Measurements from ENCODE around the gene SORCS3. TPM values are rescaled to one million over a fixed set of nuclear protein-coding genes. Genes with fewer than 3 reads are reported as not detected.
"Not testable (repeated sequence)": the region's sequence is repeated elsewhere in the genome, so short reads cannot be mapped to it uniquely, and the experiment has no call there.

Gene SORCS3
- total and polyA plus RNA-seq, 7 donors: 0.15 to 1.1 (median 0.33) TPM; not detected in 2

DNA sequence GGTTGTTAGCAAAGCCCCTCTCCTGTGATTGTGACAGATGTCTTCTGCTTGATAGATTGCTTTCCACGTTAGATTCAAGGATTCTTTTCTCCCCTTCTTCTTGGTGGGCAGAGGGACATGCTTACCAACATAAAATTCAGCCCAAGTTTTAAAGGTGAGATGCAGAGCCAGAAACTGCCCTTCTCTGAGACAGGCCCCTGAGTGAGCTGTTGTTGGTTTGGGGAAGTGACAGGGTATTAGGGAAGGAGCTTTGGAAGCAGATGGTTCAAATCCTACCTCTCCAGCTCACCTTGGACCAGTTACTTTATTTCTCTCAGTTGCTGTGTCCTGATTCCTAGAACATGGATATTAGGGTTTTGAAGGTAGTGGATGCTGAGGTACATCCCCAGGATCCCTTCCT, 53.0 kb downstream of the SORCS3 start:
- H3K4me1 ChIP-seq: no peaks in the 10 kb centered on the region
- no peak for DNase-seq
- no peaks in the 10 kb centered on the region for H3K9me3 ChIP-seq
- 19 to 29% methylated on average over 1 of the region's 1 CpG for WGBS, 2 donors
- TF ChIP-seq EP300 (IDR thresholded peaks at IDR 0.05): no peak
- TF ChIP-seq, protein P1, sequence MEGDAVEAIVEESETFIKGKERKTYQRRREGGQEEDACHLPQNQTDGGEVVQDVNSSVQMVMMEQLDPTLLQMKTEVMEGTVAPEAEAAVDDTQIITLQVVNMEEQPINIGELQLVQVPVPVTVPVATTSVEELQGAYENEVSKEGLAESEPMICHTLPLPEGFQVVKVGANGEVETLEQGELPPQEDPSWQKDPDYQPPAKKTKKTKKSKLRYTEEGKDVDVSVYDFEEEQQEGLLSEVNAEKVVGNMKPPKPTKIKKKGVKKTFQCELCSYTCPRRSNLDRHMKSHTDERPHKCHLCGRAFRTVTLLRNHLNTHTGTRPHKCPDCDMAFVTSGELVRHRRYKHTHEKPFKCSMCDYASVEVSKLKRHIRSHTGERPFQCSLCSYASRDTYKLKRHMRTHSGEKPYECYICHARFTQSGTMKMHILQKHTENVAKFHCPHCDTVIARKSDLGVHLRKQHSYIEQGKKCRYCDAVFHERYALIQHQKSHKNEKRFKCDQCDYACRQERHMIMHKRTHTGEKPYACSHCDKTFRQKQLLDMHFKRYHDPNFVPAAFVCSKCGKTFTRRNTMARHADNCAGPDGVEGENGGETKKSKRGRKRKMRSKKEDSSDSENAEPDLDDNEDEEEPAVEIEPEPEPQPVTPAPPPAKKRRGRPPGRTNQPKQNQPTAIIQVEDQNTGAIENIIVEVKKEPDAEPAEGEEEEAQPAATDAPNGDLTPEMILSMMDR (IDR thresholded peaks at IDR 0.05): no peak
- no peak for TF ChIP-seq POLR2A (IDR thresholded peaks at IDR 0.05)
- TF ChIP-seq POLR2AphosphoS5 (IDR thresholded peaks at IDR 0.05): no peak
- no peak overlapping the region for H3K27ac ChIP-seq
- H3K27me3 ChIP-seq: peaks cover 0 to 3% (median 0%) of the 10 kb centered on the region in 3 donors
- no peaks in the 10 kb centered on the region for H3K36me3 ChIP-seq
- intact Hi-C loops (cut with DNase I): no loop called here
- H3K4me3 ChIP-seq: no peak overlapping the region

DNA sequence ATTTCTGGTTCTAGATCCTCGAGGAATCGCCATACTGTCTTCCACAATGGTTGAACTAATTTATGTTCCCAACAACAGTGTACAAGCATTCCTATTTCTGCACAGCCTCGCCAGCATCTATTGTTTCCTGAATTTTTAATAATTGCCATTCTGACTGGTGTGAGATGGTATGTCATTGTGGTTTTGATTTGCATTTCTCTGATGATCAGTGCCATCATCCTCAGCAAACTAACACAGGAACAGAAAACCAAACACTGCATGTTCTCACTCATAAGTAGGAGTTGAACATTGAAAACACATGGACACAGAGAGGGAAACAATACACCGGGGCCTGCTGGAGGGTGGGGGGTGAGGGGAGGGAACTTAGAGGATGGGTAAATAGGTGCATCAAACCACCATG, 62.2 kb downstream of the SORCS3 start:
- H3K27ac ChIP-seq; DNase-seq; intact Hi-C loops (cut with DNase I); H3K27me3 ChIP-seq; H3K9me3 ChIP-seq; H3K4me3 ChIP-seq; H3K4me1 ChIP-seq; H3K36me3 ChIP-seq: not testable (repeated sequence)
- WGBS, 2 donors: 91% methylated on average over 4 of the region's 4 CpGs

DNA sequence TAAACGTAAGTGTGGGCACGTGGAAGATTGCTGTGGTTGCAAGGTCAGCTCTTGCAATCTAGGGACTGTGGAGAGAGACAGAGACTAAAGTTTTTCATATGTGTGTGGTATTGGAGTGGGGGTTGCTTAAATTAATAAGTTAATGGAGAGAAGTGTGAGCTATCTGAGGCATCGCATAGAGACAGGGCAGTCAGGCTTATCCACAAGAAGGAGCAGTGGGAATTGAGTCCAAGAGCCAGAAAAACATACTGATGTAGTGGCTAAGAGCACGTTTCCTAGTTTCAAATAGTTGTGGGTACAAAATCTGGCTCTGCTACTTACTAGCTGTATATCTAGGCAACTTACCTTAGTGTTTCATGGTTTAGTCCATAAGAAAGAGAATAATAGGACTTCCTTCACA, 65.8 kb downstream of the SORCS3 start:
- TF ChIP-seq, protein P1 (IDR thresholded peaks at IDR 0.05): no peak
- TF ChIP-seq EP300 (IDR thresholded peaks at IDR 0.05) (no peak), POLR2AphosphoS5 (IDR thresholded peaks at IDR 0.05) (no peak), POLR2A (IDR thresholded peaks at IDR 0.05) (no peak)
- Histone ChIP-seq H3K27me3 (no peaks in the 10 kb centered on the region), H3K4me1 (no peaks in the 10 kb centered on the region), H3K4me3 (no peak overlapping the region), H3K27ac (no peak overlapping the region), H3K9me3 (no peaks in the 10 kb centered on the region), H3K36me3 (no peaks in the 10 kb centered on the region)
- WGBS, 2 donors: 65 to 79% methylated on average over 4 of the region's 4 CpGs
- intact Hi-C loops (cut with DNase I): no loop called here
- DNase-seq: no peak

DNA sequence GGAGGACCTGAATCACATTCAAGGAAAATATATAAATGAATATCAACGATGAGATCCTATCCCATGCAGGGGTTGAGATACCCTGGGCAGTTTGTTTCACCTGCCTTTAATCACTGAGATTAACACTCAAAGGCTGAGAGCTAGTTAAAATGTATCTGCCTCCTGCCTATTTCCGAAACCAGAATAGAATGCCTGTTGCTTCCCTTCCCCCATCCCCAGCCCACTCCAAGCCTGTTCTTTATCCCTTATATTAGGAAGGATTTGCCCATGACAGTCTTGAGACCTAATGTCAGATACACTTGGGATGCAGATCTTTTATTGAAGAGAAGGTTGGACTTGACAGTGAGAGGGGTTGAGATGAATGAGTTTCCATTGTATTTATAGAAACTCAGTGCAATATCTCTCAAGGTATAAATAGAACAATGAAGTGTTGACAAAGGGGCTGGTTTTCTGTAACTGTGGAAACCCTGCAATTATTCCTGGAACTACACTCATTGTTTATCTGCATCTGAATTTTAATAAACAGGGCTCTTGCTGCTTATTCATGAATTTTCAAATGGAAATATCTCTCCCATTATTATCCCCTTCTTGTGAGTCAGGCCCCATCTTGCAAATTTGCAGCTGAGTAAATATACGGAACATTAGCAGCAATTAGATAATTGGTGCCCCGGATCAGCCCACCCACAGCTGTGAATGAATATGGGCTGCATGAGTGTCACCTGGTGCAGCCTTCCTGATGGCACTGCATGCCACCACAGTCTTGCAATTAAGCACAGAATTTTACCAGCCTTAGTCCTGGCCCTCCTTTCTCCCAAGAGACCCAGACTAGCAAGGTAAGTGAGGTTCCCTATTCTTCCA, 66.7 kb downstream of the SORCS3 start:
- Histone ChIP-seq H3K9me3 (no peaks in the 10 kb centered on the region), H3K36me3 (no peaks in the 10 kb centered on the region), H3K27me3 (no peaks in the 10 kb centered on the region), H3K4me1 (no peaks in the 10 kb centered on the region), H3K4me3 (no peak overlapping the region), H3K27ac (no peak overlapping the region)
- DNase-seq: no peak
- intact Hi-C loops (cut with DNase I): no loop called here
- TF ChIP-seq EP300 (IDR thresholded peaks at IDR 0.05): no peak
- no peak for TF ChIP-seq POLR2AphosphoS5 (IDR thresholded peaks at IDR 0.05)
- TF ChIP-seq, protein P1 (IDR thresholded peaks at IDR 0.05): no peak
- TF ChIP-seq POLR2A (IDR thresholded peaks at IDR 0.05): no peak
- 47 to 60% methylated on average over 4 of the region's 4 CpGs for WGBS, 2 donors

DNA sequence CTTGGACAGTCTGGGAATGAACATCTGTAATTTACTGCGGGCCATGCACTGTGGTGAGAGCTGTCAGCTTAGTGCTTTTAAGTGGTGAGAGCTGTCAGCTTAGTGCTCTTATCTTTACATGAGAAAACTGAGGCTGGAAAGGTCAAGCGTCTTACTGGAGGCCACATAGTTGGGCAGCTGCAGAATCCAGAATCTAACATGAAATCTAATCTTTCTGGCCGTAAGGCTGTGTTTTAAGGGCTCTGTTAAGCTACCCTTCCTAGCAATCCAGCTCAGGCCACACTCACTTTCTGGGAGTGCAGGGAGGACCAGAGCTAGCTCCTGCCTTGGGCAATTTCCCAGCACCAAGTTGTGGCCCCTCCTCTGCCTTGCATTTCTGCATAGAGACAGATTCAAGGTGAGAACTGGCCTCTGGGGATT, 70.2 kb downstream of the SORCS3 start:
- Histone ChIP-seq H3K4me1 (no peaks in the 10 kb centered on the region), H3K4me3 (no peak overlapping the region), H3K27me3 (no peaks in the 10 kb centered on the region), H3K9me3 (no peaks in the 10 kb centered on the region), H3K36me3 (no peaks in the 10 kb centered on the region), H3K27ac (no peak overlapping the region)
- no peak for DNase-seq
- intact Hi-C loops (cut with DNase I): no loop called here
- TF ChIP-seq POLR2A (IDR thresholded peaks at IDR 0.05): no peak
- TF ChIP-seq, protein P1 (IDR thresholded peaks at IDR 0.05): no peak
- no peak for TF ChIP-seq EP300 (IDR thresholded peaks at IDR 0.05)
- TF ChIP-seq POLR2AphosphoS5 (IDR thresholded peaks at IDR 0.05): no peak
- WGBS, 2 donors: 30 to 52% methylated on average over 3 of the region's 3 CpGs

DNA sequence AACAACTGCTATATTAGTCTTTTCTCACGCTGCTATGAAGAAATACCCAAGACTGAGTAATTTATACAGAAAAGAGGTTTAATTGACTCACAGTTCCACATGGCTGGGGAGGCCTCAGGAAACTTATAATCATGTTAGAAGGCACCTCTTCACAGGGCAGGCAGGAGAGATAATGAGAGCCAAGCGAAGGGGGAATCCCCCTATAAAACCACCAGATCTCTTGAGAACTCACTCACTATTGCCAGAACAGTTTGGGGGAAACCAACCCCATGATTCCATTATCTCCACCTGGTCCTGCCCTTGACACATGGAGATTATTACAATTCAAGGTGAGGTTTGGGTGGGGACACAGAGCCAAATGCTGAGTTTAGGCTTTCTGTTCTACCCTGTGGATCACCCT, 89.5 kb downstream of the SORCS3 start:
- H3K27ac ChIP-seq; DNase-seq; H3K27me3 ChIP-seq; H3K9me3 ChIP-seq; H3K36me3 ChIP-seq; intact Hi-C loops (cut with DNase I); H3K4me3 ChIP-seq: not testable (repeated sequence)
- H3K4me1 ChIP-seq: peaks cover 0 to 18% (median 10%) of the 10 kb centered on the region in 4 donors
- WGBS, 2 donors: 74 to 80% methylated on average over 2 of the region's 2 CpGs

Data from sigmoid colon (tissue), 7 donors.